Hematopoietic multipotent progenitor cell treated with erythropoietin and hydrocortisone succinate and interleukin-3 and kit ligand, for 17 days (in vitro differentiated cells): ENCODE results near the gene GRK4.
A peak's percentile ranks its signal among the peaks of the same experiment; 100 is the strongest.

Experiments used
- DNase-seq: peaks from one replicate; pipeline ENCODE4 v3.0.0-alpha.2; 2015; ENCODE audit warnings: low spot score

Gene GRK4

GRCh38 chr4:3073158-3074077 is 110.0 kb downstream of the GRK4 start:
- no peak for DNase-seq

- peak; percentile 96 for DNase-seq
Observed at GRCh38 chr4:3074078-3074845, 110.9 kb downstream of the GRK4 start, which contains the start of the genes HTT and HTT-AS. Gene HTT, plus strand, starts transcription at chr4:3074681. Its CDS starts 145 bp downstream, at chr4:3074826. Gene HTT-AS, minus strand, starts transcription at chr4:3074538.

GRCh38 chr4:3074846-3075651 is 111.7 kb downstream of the GRK4 start:
- DNase-seq, result peak; percentile 24

- DNase-seq, result peak; percentile 11
Observed at GRCh38 chr4:3075652-3075981, 112.2 kb downstream of the GRK4 start.

GRCh38 chr4:3077796-3078195 is 114.4 kb downstream of the GRK4 start:
- no peak for DNase-seq

- no peak for DNase-seq
Observed at GRCh38 chr4:3079694-3080123, 116.3 kb downstream of the GRK4 start.

GRCh38 chr4:3082925-3083515 is 119.6 kb downstream of the GRK4 start:
- DNase-seq, result no peak

- DNase-seq, result no peak
Observed at GRCh38 chr4:3083732-3084131, 120.4 kb downstream of the GRK4 start.

- no peak for DNase-seq
Observed at GRCh38 chr4:3085948-3086670, 122.7 kb downstream of the GRK4 start.

- no peak for DNase-seq
Observed at GRCh38 chr4:3087115-3087797, 123.9 kb downstream of the GRK4 start.
